OCI-LY7 (cell line): ENCODE data around the gene FHIP1A. TPM values are rescaled to one million over a fixed set of nuclear protein-coding genes. Genes with fewer than 3 reads are reported as not detected.

Source experiments
- BruUV-seq: library from RNA; stranded (reverse); fragments of 400-500 nt; replicated peaks from 2 replicates; lab custom pipeline; 2021; lab: Mats Ljungman, UMichigan
- CTCF ChIA-PET: fragments of 300-600 bp; sonication (Branson Sonifier 250); formaldehyde crosslinking; loops from one replicate; lab custom pipeline; 2022; ENCODE audit warnings: antibody characterized with exemption; ENCODE audit not compliant: unreplicated experiment; lab: Charles Lee
- POLR2A ChIA-PET: fragments of 300-600 bp; sonication (Branson Sonifier 250); formaldehyde crosslinking; loops from one replicate; lab custom pipeline; 2022; ENCODE audit warnings: antibody characterized with exemption; lab: Charles Lee
- DNase-seq: peaks from one replicate; pipeline ENCODE4 v3.0.0-alpha.2; 2015; ENCODE audit warnings: low spot score
- H2AFZ ChIP-seq: fragments of 200-600 bp; sonication (generic), shearing (Covaris generic); 2 replicates; pipeline ENCODE4 v1.6.1; 2014; ENCODE audit warnings: mild to moderate bottlenecking, antibody characterized with exemption, low read length, moderate library complexity
- H3K27ac ChIP-seq: fragments of 200-600 bp; sonication (generic); 2 replicates; pipeline ENCODE4 v1.5.1; 2014; ENCODE audit warnings: mixed run types, low read depth, mild to moderate bottlenecking, moderate library complexity, low read length, inconsistent platforms; ENCODE audit not compliant: poor library complexity, severe bottlenecking
- H3K36me3 ChIP-seq: fragments of 200-600 bp; sonication (generic); 2 replicates; pipeline ENCODE4 v1.6.1; 2014; ENCODE audit warnings: mild to moderate bottlenecking, antibody characterized with exemption, low read length, moderate library complexity, mixed read lengths; ENCODE audit not compliant: insufficient read depth
- H3K4me1 ChIP-seq: fragments of 200-600 bp; sonication (generic); 2 replicates; pipeline ENCODE4 v1.5.1; 2014; ENCODE audit warnings: mild to moderate bottlenecking, low read length; ENCODE audit not compliant: insufficient read depth, poor library complexity, severe bottlenecking
- H3K4me2 ChIP-seq: fragments of 200-600 bp; sonication (generic); 2 replicates; pipeline ENCODE4 v1.6.1; 2014; ENCODE audit warnings: mild to moderate bottlenecking, low read length
- H3K4me3 ChIP-seq: fragments of 200-600 bp; sonication (generic); 2 replicates; pipeline ENCODE4 v1.5.1; 2014; ENCODE audit warnings: mild to moderate bottlenecking, low read depth, low read length; ENCODE audit not compliant: poor library complexity, severe bottlenecking
- H3K79me2 ChIP-seq: fragments of 200-600 bp; sonication (generic); 2 replicates; pipeline ENCODE4 v1.6.1; 2016; ENCODE audit warnings: low read depth, mild to moderate bottlenecking, low read length, moderate library complexity, mixed read lengths; ENCODE audit not compliant: insufficient read depth
- H3K9me2 ChIP-seq: fragments of 200-600 bp; sonication (generic); 2 replicates; pipeline ENCODE4 v1.6.1; 2016; ENCODE audit warnings: mild to moderate bottlenecking, low read length, mixed read lengths; ENCODE audit not compliant: insufficient read depth
- H3K9me3 ChIP-seq: fragments of 200-600 bp; sonication (generic); 2 replicates; pipeline ENCODE4 v1.6.1; 2014; ENCODE audit warnings: mild to moderate bottlenecking, mixed run types, low read length, mixed read lengths
- H4K20me1 ChIP-seq: fragments of 200-600 bp; sonication (generic); 2 replicates; pipeline ENCODE4 v1.6.1; 2014; ENCODE audit warnings: mild to moderate bottlenecking, antibody characterized with exemption, low read length, moderate library complexity, mixed read lengths; ENCODE audit not compliant: insufficient read depth
- EZH2phosphoT487 ChIP-seq: fragments of 200-600 bp; sonication (generic); IDR thresholded peaks from 2 replicates; pipeline ENCODE4 v1.6.1; 2018; ENCODE audit warnings: low read depth, borderline replicate concordance, mild to moderate bottlenecking, mixed run types, antibody characterized with exemption, low read length, moderate library complexity, mixed read lengths
- intact Hi-C: fragments of 100-400 bp; cut with micrococcal nuclease; formaldehyde crosslinking; loops from one replicate; pipeline ENCODE4 v1.10.0; 2022; ENCODE audit not compliant: unreplicated experiment
- total RNA-seq, 2 experiments: library from RNA; depleted of rRNA in 1 of 2; stranded (reverse); fragments of >200 nt in 1 of 2; shearing (Covaris generic) in 1 of 2; gene quantifications; 2 replicates each; pipeline ENCODE4 v1.2.3, GENCODE V29; 2014 to 2022
- TF ChIP-seq, protein P1 (sequence below): fragments of 200-600 bp; sonication (generic); conservative IDR thresholded peaks from 2 replicates; pipeline ENCODE4 v1.5.1; 2014; ENCODE audit warnings: mild to moderate bottlenecking, antibody characterized with exemption, low read length, moderate library complexity, mixed read lengths

The FHIP1A gene
- total RNA-seq, 2 experiments from 2014 or later = not detected

DNA sequence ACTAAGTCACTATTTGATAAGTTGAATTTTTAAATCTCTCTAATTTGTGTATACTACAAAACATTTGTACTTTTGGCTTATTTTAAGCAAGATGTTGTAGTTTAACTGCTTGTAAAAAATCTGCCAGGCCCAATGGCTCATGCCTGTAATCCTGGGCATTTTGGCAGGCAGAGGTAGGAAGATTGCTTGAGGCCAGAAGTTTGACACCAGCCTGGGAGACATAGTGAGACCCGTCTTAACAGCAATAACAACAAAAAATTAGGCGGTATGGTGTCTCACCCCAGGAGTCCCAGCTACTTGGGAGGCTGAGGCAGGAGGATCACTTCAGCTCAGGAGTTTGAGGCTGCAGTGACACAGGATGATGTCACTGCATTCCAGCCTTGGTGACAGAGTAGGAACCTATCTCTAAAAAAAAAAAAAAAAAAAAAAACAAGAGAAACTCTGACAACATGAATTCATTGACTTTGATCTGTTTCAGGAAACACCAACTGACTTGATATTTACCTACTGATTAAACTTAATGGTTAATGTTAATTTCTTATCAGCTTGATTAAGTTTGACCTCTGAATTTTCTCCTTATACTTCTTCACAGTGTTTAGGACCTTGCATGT lies 8.9 kb downstream of the FHIP1A start:
- Histone ChIP-seq H3K27ac (no peak overlapping the region), H2AFZ (no peak overlapping the region), H3K9me3 (no peaks in the 10 kb centered on the region), H3K9me2 (no peaks in the 10 kb centered on the region), H3K36me3 (no peaks in the 10 kb centered on the region), H3K79me2 (no peaks in the 10 kb centered on the region), H3K4me3 (no peak overlapping the region), H4K20me1 (no peaks in the 10 kb centered on the region), H3K4me2 (no peak overlapping the region), H3K4me1 (no peaks in the 10 kb centered on the region)
- ChIA-PET POLR2A (interaction anchor here (0.7 kb wide), 1 partner anchor 249 kb away, joined by 4 read pairs; no protein-coding TSS in a partner anchor), CTCF (no interaction called here)
- intact Hi-C loops = no loop called here
- DNase-seq = no peak
- no TSS peak for BruUV-seq
- TF ChIP-seq, protein P1, sequence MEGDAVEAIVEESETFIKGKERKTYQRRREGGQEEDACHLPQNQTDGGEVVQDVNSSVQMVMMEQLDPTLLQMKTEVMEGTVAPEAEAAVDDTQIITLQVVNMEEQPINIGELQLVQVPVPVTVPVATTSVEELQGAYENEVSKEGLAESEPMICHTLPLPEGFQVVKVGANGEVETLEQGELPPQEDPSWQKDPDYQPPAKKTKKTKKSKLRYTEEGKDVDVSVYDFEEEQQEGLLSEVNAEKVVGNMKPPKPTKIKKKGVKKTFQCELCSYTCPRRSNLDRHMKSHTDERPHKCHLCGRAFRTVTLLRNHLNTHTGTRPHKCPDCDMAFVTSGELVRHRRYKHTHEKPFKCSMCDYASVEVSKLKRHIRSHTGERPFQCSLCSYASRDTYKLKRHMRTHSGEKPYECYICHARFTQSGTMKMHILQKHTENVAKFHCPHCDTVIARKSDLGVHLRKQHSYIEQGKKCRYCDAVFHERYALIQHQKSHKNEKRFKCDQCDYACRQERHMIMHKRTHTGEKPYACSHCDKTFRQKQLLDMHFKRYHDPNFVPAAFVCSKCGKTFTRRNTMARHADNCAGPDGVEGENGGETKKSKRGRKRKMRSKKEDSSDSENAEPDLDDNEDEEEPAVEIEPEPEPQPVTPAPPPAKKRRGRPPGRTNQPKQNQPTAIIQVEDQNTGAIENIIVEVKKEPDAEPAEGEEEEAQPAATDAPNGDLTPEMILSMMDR = no peak
- TF ChIP-seq EZH2phosphoT487 = no peak

- Histone ChIP-seq H3K27ac (no peak overlapping the region), H3K4me1 (no peaks in the 10 kb centered on the region), H3K9me3 (no peaks in the 10 kb centered on the region), H2AFZ (no peak overlapping the region), H3K4me3 (no peak overlapping the region), H3K4me2 (no peak overlapping the region), H3K79me2 (no peaks in the 10 kb centered on the region), H3K9me2 (no peaks in the 10 kb centered on the region), H3K36me3 (no peaks in the 10 kb centered on the region), H4K20me1 (no peaks in the 10 kb centered on the region)
- DNase-seq = no peak
- TF ChIP-seq, protein P1 = no peak
- TF ChIP-seq EZH2phosphoT487 = no peak
- intact Hi-C loops = no loop called here
- POLR2A ChIA-PET = no interaction called here
- no TSS peak for BruUV-seq
- CTCF ChIA-PET = no interaction called here
These were observed 9.4 kb downstream of the FHIP1A start for GRCh38 chr4:151418385-151418784.

DNA sequence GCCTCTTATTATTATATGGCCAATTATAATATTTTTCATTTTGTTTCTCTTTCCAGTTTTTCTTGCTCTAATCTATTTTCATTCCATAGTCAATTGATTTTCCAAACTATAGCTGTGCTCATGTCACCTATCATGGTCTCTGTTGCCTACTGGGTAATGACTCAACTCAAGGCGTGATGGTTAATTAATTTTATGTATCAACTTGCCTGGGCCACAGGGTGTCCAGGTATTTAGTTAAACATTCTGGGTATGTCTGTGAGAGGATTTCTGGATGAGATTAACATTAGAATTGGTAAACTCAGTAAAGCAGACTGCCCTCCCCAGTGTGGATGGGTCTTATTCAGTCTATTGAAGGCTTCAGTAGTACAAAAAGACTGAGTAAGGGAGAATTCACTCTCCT lies 9.9 kb downstream of the FHIP1A start:
- H3K79me2 ChIP-seq = no peaks in the 10 kb centered on the region
- POLR2A ChIA-PET = no interaction called here
- CTCF ChIA-PET = no interaction called here

More for the DNA sequence above, 9.9 kb downstream of the FHIP1A start:
- no peak overlapping the region for H3K27ac ChIP-seq
- BruUV-seq = no TSS peak
- intact Hi-C loops = no loop called here
- H3K4me1 ChIP-seq = no peaks in the 10 kb centered on the region
- no peak overlapping the region for H3K4me2 ChIP-seq
- no peak overlapping the region for H3K4me3 ChIP-seq
- no peak overlapping the region for H2AFZ ChIP-seq
- no peaks in the 10 kb centered on the region for H3K9me3 ChIP-seq
- DNase-seq = no peak
- H4K20me1 ChIP-seq = no peaks in the 10 kb centered on the region
- TF ChIP-seq, protein P1 = no peak
- no peak for TF ChIP-seq EZH2phosphoT487
- no peaks in the 10 kb centered on the region for H3K36me3 ChIP-seq
- no peaks in the 10 kb centered on the region for H3K9me2 ChIP-seq
